ENCODE results near the gene MEI1.

DNA sequence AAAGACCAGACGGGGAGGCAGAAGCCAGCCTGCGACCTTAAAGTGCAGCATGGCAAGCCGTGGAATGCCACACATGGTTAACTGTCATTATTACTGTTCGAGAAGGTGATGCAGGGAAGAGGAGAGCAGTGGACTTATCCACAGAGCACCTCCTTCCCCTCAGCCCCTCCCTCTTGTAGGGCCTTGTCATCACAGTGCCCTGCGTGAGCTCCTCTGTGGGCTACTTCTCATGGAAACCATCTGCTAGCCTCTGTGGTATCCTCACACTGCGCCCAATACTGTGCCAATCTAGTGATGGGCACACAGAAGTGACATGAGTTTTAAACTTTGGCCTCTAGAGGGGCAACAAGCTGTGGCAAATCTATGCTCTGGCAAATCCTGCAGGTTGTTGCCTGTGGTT lies 83.0 kb downstream of the MEI1 start:
- TF ChIP-seq, protein P1, sequence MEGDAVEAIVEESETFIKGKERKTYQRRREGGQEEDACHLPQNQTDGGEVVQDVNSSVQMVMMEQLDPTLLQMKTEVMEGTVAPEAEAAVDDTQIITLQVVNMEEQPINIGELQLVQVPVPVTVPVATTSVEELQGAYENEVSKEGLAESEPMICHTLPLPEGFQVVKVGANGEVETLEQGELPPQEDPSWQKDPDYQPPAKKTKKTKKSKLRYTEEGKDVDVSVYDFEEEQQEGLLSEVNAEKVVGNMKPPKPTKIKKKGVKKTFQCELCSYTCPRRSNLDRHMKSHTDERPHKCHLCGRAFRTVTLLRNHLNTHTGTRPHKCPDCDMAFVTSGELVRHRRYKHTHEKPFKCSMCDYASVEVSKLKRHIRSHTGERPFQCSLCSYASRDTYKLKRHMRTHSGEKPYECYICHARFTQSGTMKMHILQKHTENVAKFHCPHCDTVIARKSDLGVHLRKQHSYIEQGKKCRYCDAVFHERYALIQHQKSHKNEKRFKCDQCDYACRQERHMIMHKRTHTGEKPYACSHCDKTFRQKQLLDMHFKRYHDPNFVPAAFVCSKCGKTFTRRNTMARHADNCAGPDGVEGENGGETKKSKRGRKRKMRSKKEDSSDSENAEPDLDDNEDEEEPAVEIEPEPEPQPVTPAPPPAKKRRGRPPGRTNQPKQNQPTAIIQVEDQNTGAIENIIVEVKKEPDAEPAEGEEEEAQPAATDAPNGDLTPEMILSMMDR (IDR thresholded peaks at IDR 0.05) = no peak
- no peak for TF ChIP-seq POLR2AphosphoS5 (IDR thresholded peaks at IDR 0.05)
- no peak for TF ChIP-seq POLR2A (IDR thresholded peaks at IDR 0.05)
- no peak for TF ChIP-seq EP300 (IDR thresholded peaks at IDR 0.05)

All from stomach (tissue), 4 donors.